HG03378 (cell line): Measurements from ENCODE around the gene STAT3.
"Not testable (repeated sequence)": the region's sequence is repeated elsewhere in the genome, so short reads cannot be mapped to it uniquely, and the experiment has no call there.

Experiments used
- ATAC-seq: cut with Tn5 transposase; IDR thresholded peaks from one replicate; pipeline ENCODE4 v1.9.1; 2021; ENCODE audit warnings: mild to moderate bottlenecking, moderate library complexity; ENCODE audit not compliant: unreplicated experiment

Gene STAT3

GRCh38 chr17:42264366-42264765 is 123.9 kb downstream of the STAT3 start:
- ATAC-seq = not testable (repeated sequence)
